ENCODE data around the gene MERTK.

DNA sequence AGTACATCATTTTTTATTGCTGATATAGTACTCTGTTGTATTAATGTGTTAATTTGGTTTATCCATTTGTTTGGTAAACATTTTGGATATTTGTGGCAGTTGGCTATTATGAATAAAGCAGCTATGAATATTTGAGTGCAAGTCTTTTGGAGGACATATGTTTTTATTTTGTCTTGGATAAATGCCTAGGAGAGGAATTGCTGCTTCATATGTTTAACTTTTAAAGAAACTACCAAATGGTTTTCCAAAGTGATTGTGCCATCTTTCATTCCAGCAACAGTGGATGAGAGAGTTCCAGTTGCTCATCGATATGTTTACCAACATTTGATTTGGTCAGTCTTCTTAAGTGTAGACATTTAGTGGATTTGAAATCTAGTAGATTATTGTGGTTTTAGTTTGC is 51.8 kb downstream of the MERTK start:
- TF ChIP-seq, protein P1, sequence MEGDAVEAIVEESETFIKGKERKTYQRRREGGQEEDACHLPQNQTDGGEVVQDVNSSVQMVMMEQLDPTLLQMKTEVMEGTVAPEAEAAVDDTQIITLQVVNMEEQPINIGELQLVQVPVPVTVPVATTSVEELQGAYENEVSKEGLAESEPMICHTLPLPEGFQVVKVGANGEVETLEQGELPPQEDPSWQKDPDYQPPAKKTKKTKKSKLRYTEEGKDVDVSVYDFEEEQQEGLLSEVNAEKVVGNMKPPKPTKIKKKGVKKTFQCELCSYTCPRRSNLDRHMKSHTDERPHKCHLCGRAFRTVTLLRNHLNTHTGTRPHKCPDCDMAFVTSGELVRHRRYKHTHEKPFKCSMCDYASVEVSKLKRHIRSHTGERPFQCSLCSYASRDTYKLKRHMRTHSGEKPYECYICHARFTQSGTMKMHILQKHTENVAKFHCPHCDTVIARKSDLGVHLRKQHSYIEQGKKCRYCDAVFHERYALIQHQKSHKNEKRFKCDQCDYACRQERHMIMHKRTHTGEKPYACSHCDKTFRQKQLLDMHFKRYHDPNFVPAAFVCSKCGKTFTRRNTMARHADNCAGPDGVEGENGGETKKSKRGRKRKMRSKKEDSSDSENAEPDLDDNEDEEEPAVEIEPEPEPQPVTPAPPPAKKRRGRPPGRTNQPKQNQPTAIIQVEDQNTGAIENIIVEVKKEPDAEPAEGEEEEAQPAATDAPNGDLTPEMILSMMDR (IDR thresholded peaks at IDR 0.05; ENCODE audit: insufficient read depth, low read depth, low read length), result no peak
- no peak for TF ChIP-seq EZH2 (IDR thresholded peaks at IDR 0.05; ENCODE audit: insufficient read depth, low read length)

All from astrocyte (in vitro differentiated cells and primary cell).